ENCODE data around the gene PLCB2. TPM values are rescaled to one million over a fixed set of nuclear protein-coding genes. Genes with fewer than 3 reads are reported as not detected.

PLCB2 gene
- total and polyA plus RNA-seq, 7 experiments from 2014 or later = 19.8 to 359 (median 181) TPM

GRCh38 chr15:40342416-40343320 is 34.9 kb upstream of the PLCB2 start:
- Histone ChIP-seq H3K4me1 (ENCODE audit: control insufficient read depth in 2 of 2, insufficient read depth in 2 of 2, low read length in 2 of 2) (peaks cover 0 to 3% of the 10 kb centered on the region in 2 donors), H3K4me3 (ENCODE audit: low read length) (no peak overlapping the region), H3K36me3 (ENCODE audit: control insufficient read depth in 2 of 3, insufficient read depth in 3 of 3, low read length in 3 of 3) (no peaks in the 10 kb centered on the region), H3K27ac (ENCODE audit: low read depth, low read length) (no peak overlapping the region), H3K27me3 (ENCODE audit: control insufficient read depth in 2 of 2, insufficient read depth in 2 of 2, low read length in 2 of 2) (no peaks in the 10 kb centered on the region), H3K9me3 (ENCODE audit: control insufficient read depth in 2 of 3, low read length in 3 of 3) (no peaks in the 10 kb centered on the region)
- ChIA-PET POLR2A (no interaction called here), CTCF (interaction anchor here (0.9 to 14.2 kb wide), 8 partner anchors 12 to 79 kb away, joined by 3 to 366 read pairs (median 10); partner anchors contain the start of genes INAFM2 and PLCB2)
- Mint-ChIP-seq H3K27me3 (no peaks in the 10 kb centered on the region), H3K9me3 (peaks cover 0 to 1% (median 0%) of the 10 kb centered on the region in 11 donors), H3K36me3 (no peaks in the 10 kb centered on the region), H3K27ac (no peak overlapping the region), H3K4me3 (no peak overlapping the region), H3K4me1 (peaks cover 0 to 15% (median 8%) of the 10 kb centered on the region in 7 donors)
- ATAC-seq = no peak
- DNase-seq = no peak
- intact Hi-C loops (cut with micrococcal nuclease) = no loop called here

GRCh38 chr15:40340740-40341400 is 33.1 kb upstream of the PLCB2 start, which contains the start of gene CCDC9B:
Gene CCDC9B (minus strand): TSS chr15:40340939. CDS start chr15:40340819, 120 bp downstream.
- Mint-ChIP-seq H3K27me3 (no peaks in the 10 kb centered on the region), H3K27ac (no peak within 1 kb of the TSS), H3K9me3 (no peaks in the 10 kb centered on the region), H3K4me1 (peaks cover 0 to 15% (median 8%) of the 10 kb centered on the region in 7 donors), H3K36me3 (no peaks in the 10 kb centered on the region), H3K4me3 (no peak within 1 kb of the TSS)
- ATAC-seq = peak; percentile 25
- H3K27me3 ChIP-seq (ENCODE audit: control insufficient read depth in 2 of 2, insufficient read depth in 2 of 2, low read length in 2 of 2) = no peaks in the 10 kb centered on the region
- H3K4me3 ChIP-seq (ENCODE audit: low read length) = no peak within 1 kb of the TSS
- peaks cover 0 to 3% of the 10 kb centered on the region in 2 donors for H3K4me1 ChIP-seq (ENCODE audit: control insufficient read depth in 2 of 2, insufficient read depth in 2 of 2, low read length in 2 of 2)
- ChIA-PET CTCF (interaction anchor here (2.2 to 14.2 kb wide), 6 partner anchors 12 to 81 kb away, joined by 5 to 366 read pairs (median 55); partner anchors contain the start of genes INAFM2 and PLCB2), POLR2A (no interaction called here)
- no peak within 1 kb of the TSS for H3K27ac ChIP-seq (ENCODE audit: low read depth, low read length)
- no peak for DNase-seq
- no peaks in the 10 kb centered on the region for H3K36me3 ChIP-seq (ENCODE audit: control insufficient read depth in 2 of 3, insufficient read depth in 3 of 3, low read length in 3 of 3)
- H3K9me3 ChIP-seq (ENCODE audit: control insufficient read depth in 2 of 3, low read length in 3 of 3) = no peaks in the 10 kb centered on the region
- intact Hi-C loops (cut with micrococcal nuclease) = no loop called here

GRCh38 chr15:40340038-40340739 is 32.5 kb upstream of the PLCB2 start:
- POLR2A ChIA-PET = no interaction called here
- intact Hi-C loops (cut with micrococcal nuclease) = no loop called here
- H3K4me3 ChIP-seq (ENCODE audit: low read length) = no peak overlapping the region

GRCh38 chr15:40339621-40339945 is 31.8 kb upstream of the PLCB2 start:
- Mint-ChIP-seq H3K4me1 (peaks cover 0 to 15% (median 9%) of the 10 kb centered on the region in 7 donors), H3K9me3 (no peaks in the 10 kb centered on the region), H3K4me3 (no peak overlapping the region), H3K36me3 (no peaks in the 10 kb centered on the region), H3K27ac (no peak overlapping the region), H3K27me3 (no peaks in the 10 kb centered on the region)
- H3K4me3 ChIP-seq (ENCODE audit: low read length) = no peak overlapping the region
- CTCF ChIA-PET = interaction anchor here (0.7 to 14.2 kb wide), 10 partner anchors 8 to 114 kb away, joined by 3 to 366 read pairs (median 6); partner anchors contain the start of genes INAFM2 and PLCB2
- no peak for DNase-seq
- intact Hi-C loops (cut with micrococcal nuclease) = no loop called here
- H3K4me1 ChIP-seq (ENCODE audit: control insufficient read depth in 2 of 2, insufficient read depth in 2 of 2, low read length in 2 of 2) = peaks cover 0 to 5% of the 10 kb centered on the region in 2 donors
- no peaks in the 10 kb centered on the region for H3K9me3 ChIP-seq (ENCODE audit: control insufficient read depth in 2 of 3, low read length in 3 of 3)
- H3K27me3 ChIP-seq (ENCODE audit: control insufficient read depth in 2 of 2, insufficient read depth in 2 of 2, low read length in 2 of 2) = no peaks in the 10 kb centered on the region
- ATAC-seq = no peak
- no peaks in the 10 kb centered on the region for H3K36me3 ChIP-seq (ENCODE audit: control insufficient read depth in 2 of 3, insufficient read depth in 3 of 3, low read length in 3 of 3)
- no peak overlapping the region for H3K27ac ChIP-seq (ENCODE audit: low read depth, low read length)
- POLR2A ChIA-PET = interaction anchor here (1.2 to 3.7 kb wide), 2 partner anchors 17 to 19 kb away, joined by 3 to 18 read pairs; partner anchors contain the start of gene INAFM2

More at GRCh38 chr15:40340038-40340739, 32.5 kb upstream of the PLCB2 start:
- H3K9me3 Mint-ChIP-seq = no peaks in the 10 kb centered on the region
- H3K27ac ChIP-seq (ENCODE audit: low read depth, low read length) = no peak overlapping the region
- no peaks in the 10 kb centered on the region for H3K9me3 ChIP-seq (ENCODE audit: control insufficient read depth in 2 of 3, low read length in 3 of 3)
- H3K4me3 Mint-ChIP-seq = no peak overlapping the region
- no peaks in the 10 kb centered on the region for H3K27me3 Mint-ChIP-seq
- ATAC-seq = no peak
- no peak for DNase-seq
- peaks cover 0 to 3% of the 10 kb centered on the region in 2 donors for H3K4me1 ChIP-seq (ENCODE audit: control insufficient read depth in 2 of 2, insufficient read depth in 2 of 2, low read length in 2 of 2)
- H3K27ac Mint-ChIP-seq = no peak overlapping the region
- CTCF ChIA-PET = interaction anchor here (0.7 to 14.2 kb wide), 8 partner anchors 8 to 113 kb away, joined by 3 to 366 read pairs (median 6); partner anchors contain the start of genes INAFM2 and PLCB2
- peaks cover 0 to 15% (median 8%) of the 10 kb centered on the region in 7 donors for H3K4me1 Mint-ChIP-seq
- H3K36me3 Mint-ChIP-seq = no peaks in the 10 kb centered on the region
- H3K27me3 ChIP-seq (ENCODE audit: control insufficient read depth in 2 of 2, insufficient read depth in 2 of 2, low read length in 2 of 2) = no peaks in the 10 kb centered on the region
- H3K36me3 ChIP-seq (ENCODE audit: control insufficient read depth in 2 of 3, insufficient read depth in 3 of 3, low read length in 3 of 3) = no peaks in the 10 kb centered on the region

- CTCF ChIA-PET = interaction anchor here (0.6 to 14.2 kb wide), 17 partner anchors 7 to 294 kb away, joined by 3 to 366 read pairs (median 4); partner anchors contain the start of genes INAFM2, KNSTRN and PLCB2
- no peaks in the 10 kb centered on the region for H3K27me3 Mint-ChIP-seq
- intact Hi-C loops (cut with micrococcal nuclease) = loop anchor here (1.0 kb wide), 3 partner anchors 18 to 60 kb away; partner anchors contain the start of gene PLCB2 (in 2 of the 2)
Measured at GRCh38 chr15:40338921-40339620, 31.3 kb upstream of the PLCB2 start.

More at GRCh38 chr15:40338921-40339620, 31.3 kb upstream of the PLCB2 start:
- H3K4me1 Mint-ChIP-seq = peaks cover 0 to 17% (median 13%) of the 10 kb centered on the region in 7 donors
- no peaks in the 10 kb centered on the region for H3K36me3 ChIP-seq (ENCODE audit: control insufficient read depth in 2 of 3, insufficient read depth in 3 of 3, low read length in 3 of 3)
- no peaks in the 10 kb centered on the region for H3K9me3 ChIP-seq (ENCODE audit: control insufficient read depth in 2 of 3, low read length in 3 of 3)
- H3K27ac Mint-ChIP-seq = no peak overlapping the region
- H3K36me3 Mint-ChIP-seq = no peaks in the 10 kb centered on the region
- POLR2A ChIA-PET = interaction anchor here (1.1 to 3.7 kb wide), 3 partner anchors 17 to 60 kb away, joined by 3 to 18 read pairs (median 5); partner anchors contain the start of gene INAFM2
- DNase-seq = no peak
- peaks cover 0 to under 1% (median 0%) of the 10 kb centered on the region in 11 donors for H3K9me3 Mint-ChIP-seq
- no peak overlapping the region for H3K4me3 Mint-ChIP-seq
- peaks cover 0 to 10% of the 10 kb centered on the region in 2 donors for H3K4me1 ChIP-seq (ENCODE audit: control insufficient read depth in 2 of 2, insufficient read depth in 2 of 2, low read length in 2 of 2)
- H3K4me3 ChIP-seq (ENCODE audit: low read length) = no peak overlapping the region
- no peaks in the 10 kb centered on the region for H3K27me3 ChIP-seq (ENCODE audit: control insufficient read depth in 2 of 2, insufficient read depth in 2 of 2, low read length in 2 of 2)
- no peak for ATAC-seq
- no peak overlapping the region for H3K27ac ChIP-seq (ENCODE audit: low read depth, low read length)
